Measurements from ENCODE around the gene PPP1R16B.

DNA sequence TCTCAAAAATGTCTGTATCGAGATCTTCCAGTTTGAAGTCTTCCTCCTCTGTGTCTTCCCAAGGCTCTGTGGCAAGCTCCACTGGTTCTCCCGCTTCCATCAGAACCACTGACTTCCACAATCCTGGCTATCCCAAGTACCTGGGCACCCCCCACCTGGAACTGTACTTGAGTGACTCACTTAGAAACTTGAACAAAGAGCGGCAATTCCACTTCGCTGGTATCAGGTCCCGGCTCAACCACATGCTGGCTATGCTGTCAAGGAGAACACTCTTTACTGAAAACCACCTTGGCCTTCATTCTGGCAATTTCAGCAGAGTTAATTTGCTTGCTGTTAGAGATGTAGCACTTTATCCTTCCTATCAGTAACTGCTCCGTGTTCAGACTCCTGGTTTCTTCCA, 146.7 kb downstream of the PPP1R16B start:
- TF ChIP-seq POLR2A (IDR thresholded peaks at IDR 0.05): no peak
- TF ChIP-seq, protein P1, sequence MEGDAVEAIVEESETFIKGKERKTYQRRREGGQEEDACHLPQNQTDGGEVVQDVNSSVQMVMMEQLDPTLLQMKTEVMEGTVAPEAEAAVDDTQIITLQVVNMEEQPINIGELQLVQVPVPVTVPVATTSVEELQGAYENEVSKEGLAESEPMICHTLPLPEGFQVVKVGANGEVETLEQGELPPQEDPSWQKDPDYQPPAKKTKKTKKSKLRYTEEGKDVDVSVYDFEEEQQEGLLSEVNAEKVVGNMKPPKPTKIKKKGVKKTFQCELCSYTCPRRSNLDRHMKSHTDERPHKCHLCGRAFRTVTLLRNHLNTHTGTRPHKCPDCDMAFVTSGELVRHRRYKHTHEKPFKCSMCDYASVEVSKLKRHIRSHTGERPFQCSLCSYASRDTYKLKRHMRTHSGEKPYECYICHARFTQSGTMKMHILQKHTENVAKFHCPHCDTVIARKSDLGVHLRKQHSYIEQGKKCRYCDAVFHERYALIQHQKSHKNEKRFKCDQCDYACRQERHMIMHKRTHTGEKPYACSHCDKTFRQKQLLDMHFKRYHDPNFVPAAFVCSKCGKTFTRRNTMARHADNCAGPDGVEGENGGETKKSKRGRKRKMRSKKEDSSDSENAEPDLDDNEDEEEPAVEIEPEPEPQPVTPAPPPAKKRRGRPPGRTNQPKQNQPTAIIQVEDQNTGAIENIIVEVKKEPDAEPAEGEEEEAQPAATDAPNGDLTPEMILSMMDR (IDR thresholded peaks at IDR 0.05): no peak

All from prostate gland (tissue), 2 donors.